ENCODE results near the gene GPC6. TPM values are rescaled to one million over a fixed set of nuclear protein-coding genes. Genes with fewer than 3 reads are reported as not detected.

The GPC6 gene
- total RNA-seq, 1 experiment from 2014 or later = 0.22 TPM

GRCh38 chr13:94115054-94115453 lies 888.4 kb downstream of the GPC6 start:
- CTCF ChIA-PET = no interaction called here
- H3K27me3 ChIP-seq (ENCODE audit: insufficient read depth, low read length) = no peaks in the 10 kb centered on the region
- H4K20me1 ChIP-seq (ENCODE audit: insufficient read depth) = no peaks in the 10 kb centered on the region
- TF ChIP-seq JUND (IDR thresholded peaks at IDR 0.05) (no peak), CEBPB (IDR thresholded peaks at IDR 0.05; ENCODE audit: low read depth) (no peak), POLR2AphosphoS5 (IDR thresholded peaks at IDR 0.05; ENCODE audit: low read depth, low read length) (no peak)
- RAD21 ChIA-PET (ENCODE audit: low non-redundant PET in 1 of 2, low total read pairs in 2 of 2, uncharacterized antibody in 2 of 2, unreplicated experiment in 2 of 2) = no interaction called here
- H3K4me1 ChIP-seq (ENCODE audit: control insufficient read depth in 1 of 2, insufficient read depth in 2 of 2, low read length in 2 of 2) = no peaks in the 10 kb centered on the region
- H3K27ac ChIP-seq (ENCODE audit: low read depth, low read length) = no peak overlapping the region
- no peaks in the 10 kb centered on the region for H3K36me3 ChIP-seq (ENCODE audit: control insufficient read depth in 1 of 2, insufficient read depth in 2 of 2, low read length in 2 of 2)
- BruUV-seq (replicated peaks) = no TSS peak
- intact Hi-C loops (cut with micrococcal nuclease) = no loop called here
- no peak overlapping the region for H3K4me3 ChIP-seq (replicated peaks in 1 of 2; ENCODE audit: low read depth in 1 of 2, low read length in 2 of 2)
- no peak overlapping the region for H2AFZ ChIP-seq (ENCODE audit: low read depth, low read length, poor library complexity, severe bottlenecking)
- H3K9ac ChIP-seq (ENCODE audit: low read length) = no peak overlapping the region
- no peak overlapping the region for H3K4me2 ChIP-seq (ENCODE audit: low read length)
- POLR2A ChIA-PET = no interaction called here
- DNase-seq (ENCODE audit: low read depth, low spot score) = no peak
- ATAC-seq = no peak
- no peaks in the 10 kb centered on the region for H3K9me2 ChIP-seq (ENCODE audit: insufficient read depth)
- H3K9me3 ChIP-seq (ENCODE audit: control insufficient read depth in 1 of 2, insufficient read depth in 1 of 2, low read depth in 1 of 2, low read length in 2 of 2) = peaks cover 0 to 16% of the 10 kb centered on the region in 2 experiments; a peak in 2 of 4 replicates
- H3K79me2 ChIP-seq (ENCODE audit: insufficient read depth, low read length) = no peaks in the 10 kb centered on the region

- Histone ChIP-seq H3K4me3 (replicated peaks in 1 of 2; ENCODE audit: low read depth in 1 of 2, low read length in 2 of 2) (no peak overlapping the region), H3K9me2 (ENCODE audit: insufficient read depth) (no peaks in the 10 kb centered on the region), H3K9ac (ENCODE audit: low read length) (no peak overlapping the region), H3K9me3 (ENCODE audit: control insufficient read depth in 1 of 2, insufficient read depth in 1 of 2, low read depth in 1 of 2, low read length in 2 of 2) (peaks cover 5 to 18% of the 10 kb centered on the region in 2 experiments; a peak in 2 of 4 replicates), H2AFZ (ENCODE audit: low read depth, low read length, poor library complexity, severe bottlenecking) (no peak overlapping the region), H3K4me2 (ENCODE audit: low read length) (no peak overlapping the region), H4K20me1 (ENCODE audit: insufficient read depth) (no peaks in the 10 kb centered on the region), H3K27ac (ENCODE audit: low read depth, low read length) (no peak overlapping the region), H3K27me3 (ENCODE audit: insufficient read depth, low read length) (no peaks in the 10 kb centered on the region), H3K79me2 (ENCODE audit: insufficient read depth, low read length) (no peaks in the 10 kb centered on the region), H3K4me1 (ENCODE audit: control insufficient read depth in 1 of 2, insufficient read depth in 2 of 2, low read length in 2 of 2) (no peaks in the 10 kb centered on the region), H3K36me3 (ENCODE audit: control insufficient read depth in 1 of 2, insufficient read depth in 2 of 2, low read length in 2 of 2) (no peaks in the 10 kb centered on the region)
- DNase-seq (ENCODE audit: low read depth, low spot score) (no peak), ATAC-seq (no peak)
- CTCF ChIA-PET = no interaction called here
- intact Hi-C loops (cut with micrococcal nuclease) = no loop called here
- RAD21 ChIA-PET (ENCODE audit: low non-redundant PET in 1 of 2, low total read pairs in 2 of 2, uncharacterized antibody in 2 of 2, unreplicated experiment in 2 of 2) = no interaction called here
- TF ChIP-seq FOSL1 (IDR thresholded peaks at IDR 0.05; ENCODE audit: low read depth) = no peak
- TF ChIP-seq YY1 (IDR thresholded peaks at IDR 0.05; ENCODE audit: extremely low read depth, insufficient replicate concordance, low read depth, low read length) = no peak
- no peak for TF ChIP-seq CTCF (IDR thresholded peaks at IDR 0.05 in 2 of 3, conservative IDR thresholded peaks at IDR 0.05 in 1 of 3; ENCODE audit: borderline replicate concordance in 1 of 3, insufficient read depth in 1 of 3, low read depth in 2 of 3, low read length in 2 of 3)
- TF ChIP-seq POLR2A (IDR thresholded peaks at IDR 0.05; ENCODE audit: borderline replicate concordance, extremely low read depth, insufficient read depth, insufficient read length) = no peak
- no peak for TF ChIP-seq MAX (IDR thresholded peaks at IDR 0.05)
- no peak for TF ChIP-seq SIN3A (IDR thresholded peaks at IDR 0.05; ENCODE audit: low read depth)
- TF ChIP-seq ELF1 (IDR thresholded peaks at IDR 0.05; ENCODE audit: borderline replicate concordance, low read depth) = no peak
- no TSS peak for BruUV-seq (replicated peaks)
- POLR2A ChIA-PET = no interaction called here
Measured at GRCh38 chr13:94119360-94119936, 892.8 kb downstream of the GPC6 start.
